Muscle of back (tissue), 11 donors: ENCODE measurements around the gene LRP1B. TPM values are rescaled to one million over a fixed set of nuclear protein-coding genes. Genes with fewer than 3 reads are reported as not detected.

ENCODE experiments used
- DNase-seq, 3 donors: peaks; one replicate each; pipeline versions ENCODE4 v3.0.0 to v3.0.0-alpha.2; 2013
- polyA plus RNA-seq, 10 donors: library from polyadenylated mRNA; unstranded; fragments of 120-200 nt; gene quantifications; one replicate each; pipeline ENCODE4 v1.2.1, GENCODE V29; 2013; ENCODE audit not compliant: insufficient read length in 10 of 10

LRP1B gene
- polyA plus RNA-seq, 10 donors = 0.94 to 2.8 (median 1.9) TPM

GRCh38 chr2:140851258-140851981 is 1279.4 kb downstream of the LRP1B start:
- no peak for DNase-seq

DNA sequence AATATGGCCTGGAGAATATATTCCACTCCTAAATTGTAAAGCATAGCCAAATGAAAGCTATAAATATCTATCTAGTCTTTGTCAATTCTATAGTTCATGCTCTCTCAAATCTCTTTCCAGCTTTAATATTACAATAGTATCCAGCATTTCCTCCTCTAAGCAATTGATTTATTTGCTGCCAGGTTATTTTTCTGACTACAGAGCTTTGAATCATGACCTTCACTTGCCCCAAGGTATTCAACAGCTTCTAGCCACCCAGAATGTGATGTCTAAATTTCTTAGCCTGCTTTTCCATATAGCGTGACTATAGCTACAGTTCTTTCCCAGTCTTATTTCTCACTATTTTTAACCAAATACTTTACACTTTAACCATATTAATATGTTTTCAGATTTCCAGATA is 1287.6 kb downstream of the LRP1B start:
- DNase-seq = no peak

DNA sequence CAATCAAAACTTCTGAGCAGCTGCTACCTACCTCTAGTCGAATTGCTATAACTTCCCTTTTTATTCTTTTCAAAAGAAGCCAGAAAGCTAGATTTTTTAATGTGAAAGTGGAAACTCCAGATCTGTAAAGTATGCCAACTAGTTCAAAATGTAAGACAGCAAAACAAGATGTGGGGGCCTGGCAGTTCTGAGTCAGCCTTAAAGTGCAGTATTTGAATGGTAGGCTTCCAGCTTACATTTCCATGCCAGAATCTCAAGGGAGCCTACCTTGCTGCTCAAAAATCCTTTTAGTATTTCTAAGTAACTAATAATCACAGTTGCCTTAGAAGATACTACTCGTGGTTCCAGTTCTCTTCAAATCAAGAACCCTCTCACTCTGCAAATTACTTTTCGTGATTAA is 1288.7 kb downstream of the LRP1B start:
- DNase-seq = peak in 2 of 3 donors; percentile 7 to 11

GRCh38 chr2:140841141-140841540 is 1289.7 kb downstream of the LRP1B start:
- no peak for DNase-seq

- DNase-seq = no peak
Measured at GRCh38 chr2:140836826-140837225, 1294.0 kb downstream of the LRP1B start.

DNA sequence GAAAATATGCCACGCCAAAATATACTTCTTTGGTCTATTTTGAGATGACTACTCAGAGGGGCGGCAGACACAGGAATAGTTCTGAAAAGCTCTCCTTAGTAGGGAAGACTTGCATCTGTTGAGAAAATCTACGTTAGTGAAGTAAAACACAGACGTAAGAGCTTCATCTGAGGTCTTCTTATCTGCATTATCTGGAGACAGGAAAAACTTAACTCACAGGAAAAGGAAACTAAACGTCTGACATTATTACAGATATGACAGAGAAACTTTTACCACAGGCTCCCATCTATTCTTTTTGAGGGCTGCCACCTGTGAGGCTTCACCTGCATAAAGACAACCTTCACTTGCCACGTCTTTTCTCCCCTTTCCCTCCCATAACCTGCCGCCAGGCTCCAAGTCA is 1295.7 kb downstream of the LRP1B start:
- no peak for DNase-seq

DNA sequence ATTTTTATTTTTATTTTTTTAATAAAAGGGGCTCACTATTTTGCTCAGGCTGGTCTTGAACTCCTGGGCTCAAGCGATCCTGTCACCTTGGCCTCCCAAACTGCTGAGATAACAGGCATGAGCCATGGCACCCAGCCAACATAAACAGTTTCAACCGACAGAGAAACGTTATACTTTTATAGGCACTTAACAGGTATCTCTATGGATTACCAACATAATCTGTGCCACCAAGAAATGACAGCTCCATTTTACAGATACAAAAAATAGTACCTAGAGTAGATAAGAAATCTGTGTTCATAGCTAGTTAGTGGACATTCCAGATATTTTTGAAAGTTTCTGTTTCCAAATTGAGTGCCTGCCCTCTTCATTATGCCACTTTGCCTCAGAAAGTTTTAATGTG is 1316.7 kb downstream of the LRP1B start:
- DNase-seq = no peak

DNA sequence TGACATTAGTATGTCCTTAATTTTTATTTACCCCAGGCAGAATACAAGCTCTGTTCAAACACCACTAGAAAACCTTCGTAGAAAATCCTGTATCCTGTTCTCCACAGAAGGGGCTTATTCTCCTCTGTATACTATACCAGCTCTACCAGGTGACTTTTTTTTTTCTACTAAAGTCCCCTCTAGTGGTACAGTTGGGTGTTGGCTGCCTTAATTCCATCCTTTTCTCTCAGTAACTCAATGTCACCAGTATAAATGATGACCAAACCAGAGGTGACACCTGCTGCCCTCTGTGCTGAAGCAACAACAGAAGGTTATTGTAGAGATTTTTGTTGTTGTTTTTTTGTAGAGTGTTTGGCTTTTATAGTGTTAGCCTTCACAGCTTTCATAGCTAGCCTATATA is 1322.0 kb downstream of the LRP1B start:
- DNase-seq = no peak

- no peak for DNase-seq
Measured at GRCh38 chr2:140808211-140808610, 1322.6 kb downstream of the LRP1B start.

DNA sequence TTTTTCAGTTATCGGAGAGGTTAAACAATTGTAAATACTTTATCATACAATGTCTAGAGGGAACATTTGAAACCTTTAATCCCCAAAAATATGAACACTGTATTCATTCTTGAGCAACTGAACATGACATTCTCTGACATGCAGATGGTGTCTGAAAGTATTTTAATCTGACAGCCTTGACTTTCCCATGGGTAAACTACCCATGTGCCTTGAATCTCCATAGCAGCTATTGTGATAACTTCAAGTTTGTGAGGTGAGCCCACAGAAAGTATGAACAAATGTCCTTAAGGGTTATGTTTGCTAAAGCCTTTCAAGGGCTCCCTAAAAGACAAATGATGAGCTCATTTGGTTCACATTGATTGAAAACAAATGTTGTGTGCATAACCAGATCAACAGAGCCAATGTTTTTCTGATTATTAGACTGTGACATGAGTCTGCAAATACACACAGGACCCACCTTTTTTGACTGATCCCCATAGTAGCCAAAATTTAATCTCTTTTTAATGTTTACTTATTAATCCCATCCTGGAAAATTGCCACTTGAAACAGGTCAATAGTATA is 1326.0 kb downstream of the LRP1B start:
- DNase-seq = peak; percentile 3 to 36 (median 7)

DNA sequence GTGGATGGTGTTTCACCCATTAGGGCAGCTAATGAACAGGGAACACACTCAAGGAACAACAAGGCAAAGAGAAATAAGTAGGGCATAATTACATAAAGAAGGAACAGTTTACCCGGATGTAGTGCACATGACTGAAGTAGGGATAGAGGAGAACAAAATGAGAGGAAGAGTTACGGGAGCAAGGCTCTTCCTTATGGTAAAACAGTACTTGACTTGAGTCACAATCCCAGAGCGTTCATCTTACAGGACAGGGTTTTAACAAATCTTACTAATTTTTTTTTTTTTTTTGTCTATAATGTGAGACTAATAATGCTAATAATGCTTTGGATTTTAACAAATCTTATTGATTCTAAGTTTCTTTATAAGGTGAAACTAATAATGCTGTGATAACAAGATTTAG is 1329.5 kb downstream of the LRP1B start:
- DNase-seq = no peak

DNA sequence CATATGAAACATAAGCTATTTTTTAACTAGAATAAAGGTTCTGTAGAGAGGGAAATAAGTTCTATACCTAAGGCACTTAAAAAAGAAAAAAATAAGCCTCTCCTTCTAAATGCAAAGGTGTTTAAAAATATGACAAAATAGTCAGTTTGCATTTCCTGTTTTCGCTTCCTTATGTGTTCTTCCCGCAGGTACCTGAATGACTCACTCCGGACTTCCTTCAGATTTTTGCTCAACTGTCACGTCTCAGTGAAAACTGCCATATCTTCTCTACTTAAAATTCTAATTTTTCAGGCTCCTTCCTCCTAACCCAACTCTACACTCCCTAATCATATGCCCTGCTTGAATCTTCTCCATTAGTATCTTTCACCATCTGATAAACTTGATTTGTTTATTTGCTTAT is 1333.1 kb downstream of the LRP1B start:
- DNase-seq = no peak

DNA sequence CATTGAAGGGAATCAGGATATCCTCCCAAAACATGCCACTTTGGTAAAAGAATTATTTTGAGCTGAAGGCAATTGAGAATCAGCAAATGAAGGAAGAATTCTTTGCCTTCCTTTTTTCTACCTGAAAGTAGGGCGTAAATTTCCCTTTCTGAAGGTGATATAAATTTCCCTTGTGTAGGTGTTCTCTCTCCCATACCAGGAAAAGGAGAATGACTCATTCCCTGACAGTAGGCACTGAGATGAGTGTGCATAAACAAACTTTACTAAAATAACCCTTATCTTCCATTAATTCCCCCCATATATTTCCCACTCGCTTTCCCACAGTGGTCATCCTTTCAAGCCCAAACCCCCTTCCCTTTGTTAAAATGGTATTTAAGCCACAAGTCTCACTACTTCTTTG is 1339.0 kb downstream of the LRP1B start:
- no peak for DNase-seq

DNA sequence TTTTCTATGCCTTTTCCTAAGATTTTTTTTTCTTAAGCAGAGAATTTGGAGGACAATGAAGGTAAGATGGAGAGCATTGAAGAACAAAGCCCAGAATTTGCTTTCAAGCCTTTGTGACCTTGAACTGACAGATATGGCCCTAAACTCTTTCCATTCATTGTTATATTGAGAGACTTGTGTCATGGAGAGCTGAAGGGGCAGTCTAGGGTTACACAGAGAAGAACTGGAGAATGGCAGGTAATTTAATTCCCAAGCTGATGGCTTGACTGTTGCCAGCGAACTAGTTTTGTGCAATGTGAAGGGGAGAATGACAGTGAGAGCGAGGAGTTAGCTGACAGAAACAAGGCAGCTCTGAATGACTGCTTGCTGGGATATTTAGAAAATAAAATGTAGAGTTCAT is 1344.2 kb downstream of the LRP1B start:
- DNase-seq = no peak

DNA sequence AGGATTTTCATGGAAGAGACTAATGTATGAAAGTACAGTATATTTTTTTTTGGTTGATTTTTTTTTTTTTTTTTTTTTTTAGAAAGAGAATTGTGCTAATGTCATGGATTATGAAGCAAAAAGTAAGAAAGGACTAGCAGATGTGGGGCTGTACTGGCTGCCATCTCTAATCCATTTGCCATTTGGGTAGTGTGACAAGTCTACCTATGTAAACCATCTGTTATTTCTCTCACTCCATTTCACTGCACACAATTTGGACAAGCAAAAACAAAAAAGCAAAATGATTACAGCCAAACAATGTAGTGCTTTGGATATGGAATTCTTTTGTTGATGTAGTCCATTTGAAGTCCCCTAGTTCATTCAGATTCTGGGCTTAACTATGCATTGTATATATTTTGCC is 1355.4 kb downstream of the LRP1B start:
- no peak for DNase-seq

DNA sequence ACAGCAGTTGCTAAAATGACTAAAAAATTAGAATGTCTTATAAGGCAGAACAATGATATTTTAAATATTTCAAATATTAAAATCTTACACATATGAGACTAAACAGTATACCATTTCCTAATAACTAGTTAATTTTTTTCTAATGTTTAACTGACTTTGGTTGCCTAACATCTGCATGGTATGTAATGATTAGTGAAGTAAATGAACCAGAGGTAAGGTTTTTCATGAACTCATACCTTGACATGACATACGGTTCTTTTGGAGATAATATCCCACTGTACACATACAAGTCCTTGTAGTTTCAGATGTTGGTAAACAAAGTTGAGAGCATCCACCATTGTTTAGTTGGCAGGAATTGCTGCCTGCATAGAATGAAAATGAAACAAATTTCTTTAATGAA is 1360.2 kb downstream of the LRP1B start:
- DNase-seq = no peak

DNA sequence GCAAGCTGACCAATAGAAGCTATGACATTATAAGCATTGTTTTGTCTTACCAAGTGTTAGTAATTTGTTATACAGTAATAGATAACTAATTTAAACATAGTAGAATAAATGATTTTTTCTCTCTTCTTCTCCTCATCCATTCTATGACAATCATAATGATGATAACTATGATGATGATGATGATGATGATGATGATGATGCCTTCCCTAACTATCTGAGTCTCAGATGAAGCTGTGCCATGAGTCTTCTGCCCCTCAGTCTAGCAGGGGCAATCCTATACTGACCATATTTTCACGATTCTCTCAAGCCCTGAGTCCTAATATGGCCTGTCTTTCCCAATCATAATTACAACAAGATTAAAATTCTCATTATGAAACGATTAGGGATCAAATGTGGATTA is 1369.0 kb downstream of the LRP1B start:
- DNase-seq = no peak

DNA sequence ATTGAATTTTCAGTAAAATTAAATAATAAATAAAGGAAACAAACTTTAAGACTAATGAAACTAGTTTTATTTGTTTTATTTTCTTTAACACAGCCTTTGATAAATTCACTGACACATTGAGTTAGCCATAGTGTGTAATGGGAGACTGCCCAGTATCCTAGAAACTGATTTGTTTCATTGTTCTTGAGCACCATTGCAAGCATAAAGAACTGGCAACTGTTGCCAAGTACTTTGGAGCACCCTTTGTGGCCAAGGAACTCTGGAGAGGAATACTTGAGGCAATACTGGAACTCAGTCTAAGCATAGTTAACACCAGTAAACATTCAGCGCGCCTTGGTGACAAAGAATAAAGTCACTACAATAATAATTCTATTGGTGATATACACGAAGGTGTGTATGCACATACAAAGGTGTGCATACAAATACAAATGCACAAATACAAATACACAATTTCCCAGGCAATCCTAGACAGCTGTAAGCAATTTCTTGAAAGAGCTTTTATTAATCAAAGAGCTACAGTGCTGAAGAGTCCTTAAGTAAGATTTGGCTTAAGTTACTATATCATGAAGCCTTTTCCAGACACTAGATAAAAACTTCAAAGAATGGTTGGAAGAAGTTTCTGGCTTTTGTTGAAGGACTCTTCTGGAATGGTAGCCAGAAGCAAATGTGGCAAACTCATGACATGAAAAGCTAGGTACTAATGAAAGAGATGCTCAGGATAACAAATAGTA is 1371.2 kb downstream of the LRP1B start:
- DNase-seq = no peak

DNA sequence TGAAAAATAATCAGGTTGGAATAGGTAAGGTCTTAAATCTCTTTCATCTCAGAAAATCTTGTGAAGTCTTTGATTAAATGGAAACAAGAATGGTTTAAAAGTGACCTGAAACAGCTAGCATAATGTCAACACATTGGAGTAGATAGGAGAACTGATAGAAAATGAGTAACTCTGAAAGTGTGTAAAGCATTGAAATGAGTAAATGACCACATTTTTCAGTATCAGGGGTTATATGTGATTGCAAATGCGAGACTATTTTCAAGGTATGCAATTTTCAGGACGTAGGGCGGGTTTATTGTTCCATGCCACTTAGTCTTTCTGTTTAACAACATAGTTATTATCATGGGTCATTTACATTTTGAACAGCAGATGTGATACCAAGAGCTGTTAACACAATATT is 1383.2 kb downstream of the LRP1B start:
- DNase-seq = no peak

DNA sequence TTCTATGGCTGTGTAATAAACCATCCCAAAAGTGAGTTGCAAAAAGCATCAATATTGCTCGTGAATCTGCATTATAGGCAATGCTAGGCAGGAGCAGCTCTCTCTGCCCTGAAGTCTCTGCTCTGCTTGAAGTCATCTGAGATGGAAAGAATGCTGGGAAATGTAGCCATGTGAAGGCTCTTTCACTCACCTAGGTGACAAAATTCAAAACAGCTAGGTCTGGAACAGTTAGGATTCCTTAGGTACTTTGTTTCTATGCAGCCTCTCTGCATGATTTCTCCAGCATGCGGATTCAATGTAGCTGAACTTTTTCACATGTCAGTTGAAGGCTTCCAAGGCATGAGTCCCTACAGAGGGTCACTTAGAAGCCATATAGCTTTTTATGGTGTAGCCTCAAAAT is 1383.7 kb downstream of the LRP1B start:
- no peak for DNase-seq

GRCh38 chr2:140744379-140744778 is 1386.4 kb downstream of the LRP1B start:
- peak in 1 of 3 donors; percentile 15 for DNase-seq

DNA sequence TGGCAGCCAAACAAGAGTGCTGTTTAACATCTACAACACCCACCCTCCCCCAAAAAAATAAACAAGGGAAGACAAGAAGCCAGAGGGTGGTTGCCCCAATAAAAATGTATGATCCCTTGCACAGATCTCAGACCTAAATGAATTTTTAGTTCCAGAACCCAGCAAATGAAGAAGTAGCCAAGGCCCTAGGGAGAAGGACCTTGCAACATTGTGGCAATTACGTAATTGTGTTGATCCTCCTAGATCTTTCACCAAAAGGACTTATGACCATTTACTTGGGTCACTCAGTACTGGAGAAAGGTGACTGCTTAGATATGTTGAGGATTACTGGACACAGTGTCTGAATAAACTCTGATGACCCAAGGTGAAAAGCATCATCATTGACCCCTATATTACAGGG is 1393.8 kb downstream of the LRP1B start:
- no peak for DNase-seq

GRCh38 chr2:140734992-140735391 is 1395.8 kb downstream of the LRP1B start:
- no peak for DNase-seq
